Endothelial cell of umbilical vein (primary cell): Measurements from ENCODE around the gene EMX1. TPM values are rescaled to one million over a fixed set of nuclear protein-coding genes. Genes with fewer than 3 reads are reported as not detected.

Experiments
- BruUV-seq: library from RNA; stranded (reverse); fragments of 400-500 nt; replicated peaks from 2 replicates; lab custom pipeline; 2021; lab: Mats Ljungman, UMichigan
- CTCF ChIA-PET: fragments of 300-600, 350-600 bp; sonication (Branson Sonifier 250); formaldehyde crosslinking; loops from one replicate; lab custom pipeline; 2021; ENCODE audit warnings: antibody characterized with exemption, inconsistent platforms; lab: Charles Lee
- POLR2A ChIA-PET: fragments of 300-600, 350-600 bp; sonication (Branson Sonifier 250); formaldehyde crosslinking; loops from one replicate; lab custom pipeline; 2021; ENCODE audit warnings: antibody characterized with exemption, inconsistent platforms; lab: Charles Lee
- DNase-seq: peaks from one replicate; pipeline ENCODE4 v3.0.0-alpha.2; 2011; ENCODE audit warnings: low read depth, low spot score
- FAIRE-seq: peaks from 2 replicates; lab custom pipeline; 2011; peaks lifted over from hg19 to GRCh38; lab: Jason Lieb, UNC
- H2AFZ ChIP-seq: 2 replicates; pipeline ENCODE4 v1.6.0; 2012; ENCODE audit warnings: low read depth, low read length, control low read depth, inconsistent platforms
- H3K27ac ChIP-seq: 2 replicates; pipeline ENCODE4 v1.5.1; 2011; ENCODE audit warnings: low read depth, mild to moderate bottlenecking, control low read depth, low read length, moderate library complexity; ENCODE audit not compliant: insufficient read depth
- H3K27me3 ChIP-seq, 2 experiments: 2 replicates each; pipeline versions ENCODE4 v1.6.0 to v1.6.1; 2011; ENCODE audit warnings: low read length in 2 of 2, mixed read lengths in 1 of 2; ENCODE audit not compliant: control insufficient read depth in 2 of 2, insufficient read depth in 2 of 2
- H3K36me3 ChIP-seq, 2 experiments: 2 replicates in 1 of 2; 3 replicates in 1 of 2; pipeline ENCODE4 v1.5.1; 2011; ENCODE audit warnings: low read length in 2 of 2, mild to moderate bottlenecking in 1 of 2, moderate library complexity in 1 of 2; ENCODE audit not compliant: control insufficient read depth in 2 of 2, insufficient read depth in 2 of 2; ENCODE audit errors: extremely low read depth in 1 of 2
- H3K4me1 ChIP-seq: 3 replicates; pipeline ENCODE4 v1.5.1; 2011; ENCODE audit warnings: mild to moderate bottlenecking, low read length; ENCODE audit not compliant: control insufficient read depth, insufficient read depth; ENCODE audit errors: extremely low read depth
- H3K4me2 ChIP-seq: 2 replicates; pipeline ENCODE4 v1.6.1; 2011; ENCODE audit warnings: low read length, control low read depth, mixed read lengths; ENCODE audit not compliant: insufficient read depth
- H3K4me3 ChIP-seq, 3 experiments: fragments of 200-600 bp in 1 of 3; sonication (generic), shearing (Covaris generic) in 1 of 3; replicated peaks in 1 of 3; 2 replicates each; pipeline ENCODE4 v1.5.1; 2011 to 2016; ENCODE audit warnings: control low read depth in 3 of 3, low read length in 3 of 3, mild to moderate bottlenecking in 2 of 3, inconsistent platforms in 1 of 3, low read depth in 1 of 3, moderate library complexity in 1 of 3; ENCODE audit not compliant: insufficient read depth in 1 of 3
- H3K79me2 ChIP-seq: 2 replicates; pipeline ENCODE4 v1.6.0; 2012; ENCODE audit warnings: low read length, inconsistent platforms; ENCODE audit not compliant: control insufficient read depth, insufficient read depth
- H3K9ac ChIP-seq: replicated peaks from 2 replicates; pipeline ENCODE3; 2011; ENCODE audit warnings: low read length, control low read depth; ENCODE audit not compliant: insufficient read depth; ENCODE audit errors: extremely low read depth
- H3K9me1 ChIP-seq: replicated peaks from 3 replicates; pipeline ENCODE4 v1.6.0; 2011; ENCODE audit warnings: mild to moderate bottlenecking, low read length; ENCODE audit not compliant: control insufficient read depth, insufficient read depth; ENCODE audit errors: extremely low read depth
- H3K9me3 ChIP-seq: replicated peaks from 2 replicates; pipeline ENCODE4 v1.5.1; 2012; ENCODE audit warnings: low read length, inconsistent platforms; ENCODE audit not compliant: control insufficient read depth, insufficient read depth
- H4K20me1 ChIP-seq: replicated peaks from 2 replicates; pipeline ENCODE3; 2011; ENCODE audit warnings: mild to moderate bottlenecking, low read length; ENCODE audit not compliant: control insufficient read depth, insufficient read depth; ENCODE audit errors: extremely low read depth
- CTCF ChIP-seq, 2 donors: IDR thresholded peaks; 1 replicate in 1 of 2; 2 replicates in 1 of 2; pipeline ENCODE4 v1.5.1; 2011; ENCODE audit warnings: low read length in 2 of 2, mild to moderate bottlenecking in 2 of 2, moderate library complexity in 2 of 2, control low read depth in 1 of 2, inconsistent platforms in 1 of 2, low read depth in 1 of 2; ENCODE audit not compliant: insufficient read depth in 1 of 2; ENCODE audit errors: extremely low read depth in 1 of 2
- EZH2 ChIP-seq: IDR thresholded peaks from 2 replicates; pipeline ENCODE4 v1.6.1; 2012; ENCODE audit warnings: borderline replicate concordance, low read depth, mild to moderate bottlenecking, moderate library complexity, low read length, inconsistent platforms; ENCODE audit not compliant: severe bottlenecking
- FOS ChIP-seq: IDR thresholded peaks from 2 replicates; pipeline ENCODE4 v1.6.1; 2011; ENCODE audit warnings: mild to moderate bottlenecking, low read length, moderate library complexity, borderline replicate concordance; ENCODE audit not compliant: insufficient read depth
- GATA2 ChIP-seq: IDR thresholded peaks from 2 replicates; pipeline ENCODE4 v1.7.0; 2011; ENCODE audit warnings: low read depth, mild to moderate bottlenecking, moderate library complexity, mixed read lengths, low read length; ENCODE audit not compliant: insufficient read length, insufficient read depth
- JUN ChIP-seq: IDR thresholded peaks from 2 replicates; pipeline ENCODE4 v1.6.1; 2011; ENCODE audit warnings: borderline replicate concordance, low read depth; ENCODE audit not compliant: insufficient read length, insufficient read depth
- MAX ChIP-seq: IDR thresholded peaks from 2 replicates; pipeline ENCODE4 v1.6.1; 2011; ENCODE audit not compliant: insufficient read depth, insufficient read length
- MYC ChIP-seq: IDR thresholded peaks from one replicate; pipeline ENCODE4 v1.6.1; 2011; ENCODE audit warnings: mild to moderate bottlenecking, low read depth, low read length
- POLR2A ChIP-seq: IDR thresholded peaks from 2 replicates; pipeline ENCODE4 v1.6.1; 2012; ENCODE audit warnings: low read depth, mild to moderate bottlenecking, control low read depth, low read length
- POLR2AphosphoS5 ChIP-seq: IDR thresholded peaks from 2 replicates; pipeline ENCODE4 v1.6.1; 2012; ENCODE audit warnings: low read depth, mild to moderate bottlenecking, control low read depth, low read length, moderate library complexity; ENCODE audit not compliant: insufficient read depth
- dilution Hi-C: fragments of 300-500 bp; cut with MboI; formaldehyde crosslinking; loops from one replicate; pipeline ENCODE4 v1.15.0; 2019; ENCODE audit warnings: low sequenced_read_pairs; ENCODE audit not compliant: extremely low pct_ligation_motif_present
- intact Hi-C: fragments of 100-400 bp; cut with micrococcal nuclease; formaldehyde crosslinking; loops from one replicate; pipeline ENCODE4 v1.10.0; 2022
- polyA plus RNA-seq, 4 experiments: library from polyadenylated mRNA; depleted of rRNA in 3 of 4; stranded (reverse) in 3 of 4; unstranded in 1 of 4; fragments of >200 nt; gene quantifications; 2 replicates each; pipeline versions ENCODE4 v1.2.1 to v1.2.3, GENCODE V29; 2011 to 2012; ENCODE audit warnings: missing spikeins in 1 of 4
- total RNA-seq: library from RNA; stranded (reverse); gene quantifications from 2 replicates; pipeline ENCODE4 v1.2.3, GENCODE V29; 2021

The EMX1 gene
- total and polyA plus RNA-seq, 2 donors (not counting 3 experiments of a cell fraction or from before 2014, with no cell fraction given), result not detected

- Histone ChIP-seq H3K9ac (no peak overlapping the region), H2AFZ (no peak overlapping the region), H3K27me3 (no peaks in the 10 kb centered on the region), H3K4me2 (no peak overlapping the region), H3K27ac (no peak overlapping the region), H3K4me3 (no peak overlapping the region), H3K36me3 (no peaks in the 10 kb centered on the region), H3K9me3 (no peaks in the 10 kb centered on the region), H3K9me1 (no peaks in the 10 kb centered on the region), H3K4me1 (no peaks in the 10 kb centered on the region), H4K20me1 (no peaks in the 10 kb centered on the region), H3K79me2 (no peaks in the 10 kb centered on the region)
- TF ChIP-seq JUN (no peak), MYC (no peak), EZH2 (no peak), POLR2AphosphoS5 (no peak), MAX (no peak), CTCF (IDR thresholded peaks at IDR 0.05; ENCODE audit: extremely low read depth in 1 of 2, insufficient read depth in 1 of 2, low read depth in 1 of 2, low read length in 2 of 2) (no peak), POLR2A (no peak), GATA2 (no peak), FOS (no peak)
- ChIA-PET POLR2A (no interaction called here), CTCF (no interaction called here)
- DNase-seq (no peak), FAIRE-seq (no peak)
- intact Hi-C loops, result no loop called here
- dilution Hi-C loops, result no loop called here
- no TSS peak for BruUV-seq
Measured at GRCh38 chr2:72942881-72943418, 25.6 kb downstream of the EMX1 start.
